ENCODE results near the gene FOXE3. TPM values are rescaled to one million over a fixed set of nuclear protein-coding genes. Genes with fewer than 3 reads are reported as not detected.

FOXE3 gene
- total RNA-seq, 2 donors from 2014 or later = not detected

DNA sequence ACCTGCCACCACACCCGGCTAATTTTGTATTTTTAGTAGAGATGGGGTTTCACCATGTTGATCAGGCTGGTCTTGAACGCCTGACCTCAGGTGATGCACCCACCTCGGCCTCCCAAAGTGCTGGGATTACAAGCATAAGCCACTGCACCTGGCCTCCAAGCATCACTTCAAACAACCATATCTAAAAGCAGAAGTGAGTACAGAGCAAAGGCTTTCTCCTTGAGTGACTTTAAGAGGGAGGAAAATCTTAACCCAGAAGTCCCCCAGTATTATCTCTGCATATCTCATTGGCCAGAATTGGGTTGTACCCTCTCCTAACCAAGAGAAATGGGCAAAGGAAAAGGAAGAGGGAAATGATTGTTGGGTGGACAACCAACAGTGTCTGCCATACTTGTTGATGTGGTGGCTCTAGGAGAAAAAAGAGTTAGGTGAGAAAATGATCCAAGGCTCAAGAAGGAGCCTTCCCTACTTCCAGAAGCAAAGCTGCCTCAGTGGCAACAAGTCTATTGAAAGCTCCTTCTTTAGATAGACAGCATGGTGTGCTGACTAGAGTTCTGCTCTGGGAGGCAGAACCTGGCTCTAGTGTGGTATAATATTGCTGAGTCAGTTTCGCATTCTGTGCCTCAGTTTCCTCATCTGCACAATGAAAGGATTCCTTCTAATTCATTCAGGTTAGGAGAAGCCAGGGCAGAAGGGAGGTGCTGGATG, 16.8 kb upstream of the FOXE3 start:
- H3K9me3 ChIP-seq = no peaks in the 10 kb centered on the region
- no peak overlapping the region for H3K27ac ChIP-seq
- TF ChIP-seq, protein P1, sequence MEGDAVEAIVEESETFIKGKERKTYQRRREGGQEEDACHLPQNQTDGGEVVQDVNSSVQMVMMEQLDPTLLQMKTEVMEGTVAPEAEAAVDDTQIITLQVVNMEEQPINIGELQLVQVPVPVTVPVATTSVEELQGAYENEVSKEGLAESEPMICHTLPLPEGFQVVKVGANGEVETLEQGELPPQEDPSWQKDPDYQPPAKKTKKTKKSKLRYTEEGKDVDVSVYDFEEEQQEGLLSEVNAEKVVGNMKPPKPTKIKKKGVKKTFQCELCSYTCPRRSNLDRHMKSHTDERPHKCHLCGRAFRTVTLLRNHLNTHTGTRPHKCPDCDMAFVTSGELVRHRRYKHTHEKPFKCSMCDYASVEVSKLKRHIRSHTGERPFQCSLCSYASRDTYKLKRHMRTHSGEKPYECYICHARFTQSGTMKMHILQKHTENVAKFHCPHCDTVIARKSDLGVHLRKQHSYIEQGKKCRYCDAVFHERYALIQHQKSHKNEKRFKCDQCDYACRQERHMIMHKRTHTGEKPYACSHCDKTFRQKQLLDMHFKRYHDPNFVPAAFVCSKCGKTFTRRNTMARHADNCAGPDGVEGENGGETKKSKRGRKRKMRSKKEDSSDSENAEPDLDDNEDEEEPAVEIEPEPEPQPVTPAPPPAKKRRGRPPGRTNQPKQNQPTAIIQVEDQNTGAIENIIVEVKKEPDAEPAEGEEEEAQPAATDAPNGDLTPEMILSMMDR (IDR thresholded peaks at IDR 0.05) = no peak
- H3K4me1 ChIP-seq = no peaks in the 10 kb centered on the region
- no peaks in the 10 kb centered on the region for H3K36me3 ChIP-seq
- DNase-seq (ENCODE audit: low spot score) = no peak
- no peak overlapping the region for H3K4me3 ChIP-seq
- no peaks in the 10 kb centered on the region for H3K27me3 ChIP-seq

DNA sequence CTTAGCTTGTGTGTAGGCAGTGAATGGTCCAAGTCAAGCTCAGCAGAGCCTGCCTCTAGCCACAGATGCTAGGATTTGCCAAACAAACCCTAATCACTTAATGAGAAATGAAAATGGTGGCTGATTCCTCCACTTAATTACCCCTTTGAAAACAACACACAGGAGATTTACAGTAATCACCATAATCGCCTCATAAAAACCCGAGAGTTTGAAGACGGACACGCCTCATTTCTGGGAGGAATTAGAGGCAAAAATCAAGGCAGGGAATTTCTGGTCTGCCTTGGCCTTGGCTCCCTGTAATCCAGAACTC, 16.3 kb upstream of the FOXE3 start:
- Histone ChIP-seq H3K4me3 (no peak overlapping the region), H3K9me3 (no peaks in the 10 kb centered on the region), H3K27me3 (no peaks in the 10 kb centered on the region)

DNA sequence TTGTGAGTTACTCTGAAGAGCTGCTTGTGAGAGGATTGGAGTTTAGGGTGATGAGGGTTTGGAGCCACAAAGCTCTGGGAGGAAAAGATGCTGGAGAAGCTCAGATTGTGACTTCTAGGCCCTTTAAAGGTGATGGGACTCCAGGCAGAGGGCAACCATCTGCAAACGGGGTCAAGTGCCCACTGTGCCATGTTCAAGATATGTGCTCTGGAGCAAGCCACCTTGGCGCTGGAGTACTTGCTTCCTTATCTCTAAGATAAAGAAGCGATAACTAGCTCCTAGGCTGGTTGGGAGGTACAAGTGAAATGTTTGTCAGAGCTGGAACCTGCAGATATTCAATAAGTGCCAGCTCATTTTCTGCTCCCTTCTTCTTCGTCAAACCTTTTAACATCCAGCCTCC, 14.3 kb upstream of the FOXE3 start:
- Histone ChIP-seq H3K4me3 (no peak overlapping the region), H3K27ac (no peak overlapping the region), H3K36me3 (no peaks in the 10 kb centered on the region), H3K9me3 (no peaks in the 10 kb centered on the region), H3K4me1 (no peaks in the 10 kb centered on the region), H3K27me3 (no peaks in the 10 kb centered on the region)
- TF ChIP-seq, protein P1 (IDR thresholded peaks at IDR 0.05) = no peak
- DNase-seq (ENCODE audit: low spot score) = no peak

More for the DNA sequence above, 16.3 kb upstream of the FOXE3 start:
- no peak overlapping the region for H3K27ac ChIP-seq
- H3K4me1 ChIP-seq = no peaks in the 10 kb centered on the region
- TF ChIP-seq, protein P1 (IDR thresholded peaks at IDR 0.05) = no peak
- no peaks in the 10 kb centered on the region for H3K36me3 ChIP-seq
- no peak for DNase-seq (ENCODE audit: low spot score)

DNA sequence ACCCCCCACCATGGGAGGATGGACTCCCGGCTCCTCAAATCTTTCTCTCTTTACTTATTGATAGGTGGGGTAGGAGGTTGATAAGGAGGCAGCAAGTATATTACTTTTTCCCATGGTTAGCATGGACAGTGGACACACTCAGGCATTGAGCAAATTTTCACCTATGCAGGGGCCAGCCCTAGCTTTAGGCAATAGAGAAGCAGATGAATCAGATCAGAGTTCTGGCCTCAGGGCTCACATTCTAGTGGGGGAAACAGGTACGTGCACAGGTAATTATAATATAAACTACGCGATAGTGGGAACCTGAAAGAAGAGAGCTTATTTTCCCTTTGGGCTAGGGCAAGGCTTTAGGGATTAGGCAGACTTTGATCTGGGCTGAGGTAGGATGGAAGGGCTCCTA, 13.5 kb upstream of the FOXE3 start:
- Histone ChIP-seq H3K4me1 (no peaks in the 10 kb centered on the region), H3K4me3 (no peak overlapping the region), H3K27ac (no peak overlapping the region), H3K9me3 (no peaks in the 10 kb centered on the region), H3K36me3 (no peaks in the 10 kb centered on the region), H3K27me3 (no peaks in the 10 kb centered on the region)
- TF ChIP-seq, protein P1 (IDR thresholded peaks at IDR 0.05) = no peak
- no peak for DNase-seq (ENCODE audit: low spot score)

DNA sequence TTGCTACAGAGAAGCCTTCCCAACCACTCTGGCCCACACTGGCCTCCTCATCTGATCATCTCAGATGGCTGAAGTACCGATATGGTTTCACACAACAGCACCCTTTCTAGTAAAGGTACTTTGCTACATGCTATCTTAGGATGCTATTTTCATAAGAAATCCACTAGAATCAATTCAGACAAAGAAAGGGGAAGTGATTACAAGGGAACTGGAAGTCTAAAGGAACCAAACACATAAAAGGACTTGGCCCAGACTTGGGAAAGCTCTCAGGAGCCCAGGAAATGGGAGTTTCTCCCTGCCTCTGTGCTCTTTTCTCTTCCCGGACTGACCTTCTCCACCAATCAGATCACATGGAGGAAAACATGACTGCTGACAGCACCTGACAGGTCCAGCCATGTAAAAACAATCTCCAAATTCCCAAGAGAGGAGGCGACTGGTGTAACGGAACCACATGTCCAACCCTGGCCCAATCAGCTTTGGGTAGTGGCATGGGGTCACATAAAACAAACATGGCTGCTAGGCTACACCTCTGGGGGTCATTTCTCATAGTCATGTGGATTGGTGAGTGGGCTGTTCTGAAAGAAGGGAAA, 12.7 kb upstream of the FOXE3 start:
- TF ChIP-seq, protein P1 (IDR thresholded peaks at IDR 0.05) = no peak
- Histone ChIP-seq H3K4me1 (no peaks in the 10 kb centered on the region), H3K27ac (no peak overlapping the region), H3K4me3 (no peak overlapping the region), H3K9me3 (no peaks in the 10 kb centered on the region), H3K36me3 (no peaks in the 10 kb centered on the region), H3K27me3 (no peaks in the 10 kb centered on the region)
- DNase-seq (ENCODE audit: low spot score) = no peak

DNA sequence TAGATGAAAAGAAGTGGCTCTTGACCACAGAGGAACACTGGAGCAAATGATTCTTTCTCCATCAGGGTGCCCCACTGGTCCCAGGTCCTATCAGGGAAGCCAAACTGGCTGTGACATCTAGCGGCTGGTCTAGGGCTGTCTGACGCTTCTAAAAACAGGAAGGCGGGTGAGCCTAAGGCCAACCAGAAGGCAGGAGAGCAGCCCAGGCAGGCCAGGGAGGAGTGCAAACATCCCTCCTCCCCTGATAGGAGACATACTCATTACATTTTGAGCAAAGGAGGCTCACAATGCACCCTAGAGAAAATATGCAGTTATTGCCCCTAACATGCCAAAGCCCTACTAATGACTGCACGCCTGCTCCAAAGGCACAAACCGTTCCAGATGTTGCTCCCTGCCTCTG, 10.4 kb upstream of the FOXE3 start:
- Histone ChIP-seq H3K4me3 (no peak overlapping the region), H3K27me3 (no peaks in the 10 kb centered on the region), H3K27ac (no peak overlapping the region), H3K4me1 (no peaks in the 10 kb centered on the region), H3K9me3 (no peaks in the 10 kb centered on the region), H3K36me3 (no peaks in the 10 kb centered on the region)
- TF ChIP-seq, protein P1 (IDR thresholded peaks at IDR 0.05) = no peak
- no peak for DNase-seq (ENCODE audit: low spot score)
